ENCODE measurements around the gene KCTD11. TPM values are rescaled to one million over a fixed set of nuclear protein-coding genes. Genes with fewer than 3 reads are reported as not detected.
A peak's percentile ranks its signal among the peaks of the same experiment; 100 is the strongest.

KCTD11 gene
- total and polyA plus RNA-seq, 2 of the 13 experiments (the other 11 are each of a cell fraction or from before 2014, with no cell fraction given): 1.6 to 2.6 TPM

DNA sequence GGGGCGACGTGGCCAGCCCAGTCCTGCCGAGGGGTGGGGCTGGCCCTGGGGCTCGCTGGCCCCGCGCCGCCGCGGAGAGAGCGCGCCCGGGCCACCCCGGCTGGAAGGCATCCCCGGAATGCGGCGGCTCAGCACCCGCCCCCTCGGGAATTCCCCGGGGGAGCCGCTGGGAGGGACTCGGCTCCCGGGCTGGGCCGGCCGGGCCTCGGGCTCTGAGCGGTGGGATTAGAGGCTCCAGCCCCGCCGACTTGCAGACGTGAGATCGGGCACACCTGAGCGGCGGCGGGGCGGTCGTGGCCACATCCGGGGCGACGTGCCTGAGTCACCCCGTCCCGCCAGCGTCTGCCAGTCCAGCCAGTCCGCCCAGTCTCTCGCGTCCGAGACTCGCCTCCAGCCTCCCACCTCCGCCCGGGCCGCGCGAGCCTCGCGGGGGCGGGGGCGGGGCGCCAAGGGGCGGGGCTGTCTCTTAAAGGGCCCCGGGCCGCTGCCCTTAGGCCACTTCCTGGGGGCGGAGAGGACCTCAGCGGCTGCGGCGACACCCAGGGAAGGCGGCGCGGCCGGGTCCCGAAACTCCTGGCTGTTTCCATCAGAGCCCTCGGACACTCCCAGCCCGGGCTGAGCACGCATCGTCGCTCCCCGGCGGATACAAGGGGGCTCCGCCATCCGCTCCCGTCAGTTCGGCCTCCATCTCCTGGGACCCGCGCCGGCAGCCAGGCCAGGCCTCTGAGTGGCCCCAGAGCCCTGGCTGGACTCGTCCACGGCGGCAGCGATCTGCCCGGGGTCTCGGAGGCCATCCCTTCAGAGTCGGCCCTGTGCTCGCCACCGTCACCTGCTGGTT lies at the start of gene KCTD11 (continued):
- TF ChIP-seq, protein P1, sequence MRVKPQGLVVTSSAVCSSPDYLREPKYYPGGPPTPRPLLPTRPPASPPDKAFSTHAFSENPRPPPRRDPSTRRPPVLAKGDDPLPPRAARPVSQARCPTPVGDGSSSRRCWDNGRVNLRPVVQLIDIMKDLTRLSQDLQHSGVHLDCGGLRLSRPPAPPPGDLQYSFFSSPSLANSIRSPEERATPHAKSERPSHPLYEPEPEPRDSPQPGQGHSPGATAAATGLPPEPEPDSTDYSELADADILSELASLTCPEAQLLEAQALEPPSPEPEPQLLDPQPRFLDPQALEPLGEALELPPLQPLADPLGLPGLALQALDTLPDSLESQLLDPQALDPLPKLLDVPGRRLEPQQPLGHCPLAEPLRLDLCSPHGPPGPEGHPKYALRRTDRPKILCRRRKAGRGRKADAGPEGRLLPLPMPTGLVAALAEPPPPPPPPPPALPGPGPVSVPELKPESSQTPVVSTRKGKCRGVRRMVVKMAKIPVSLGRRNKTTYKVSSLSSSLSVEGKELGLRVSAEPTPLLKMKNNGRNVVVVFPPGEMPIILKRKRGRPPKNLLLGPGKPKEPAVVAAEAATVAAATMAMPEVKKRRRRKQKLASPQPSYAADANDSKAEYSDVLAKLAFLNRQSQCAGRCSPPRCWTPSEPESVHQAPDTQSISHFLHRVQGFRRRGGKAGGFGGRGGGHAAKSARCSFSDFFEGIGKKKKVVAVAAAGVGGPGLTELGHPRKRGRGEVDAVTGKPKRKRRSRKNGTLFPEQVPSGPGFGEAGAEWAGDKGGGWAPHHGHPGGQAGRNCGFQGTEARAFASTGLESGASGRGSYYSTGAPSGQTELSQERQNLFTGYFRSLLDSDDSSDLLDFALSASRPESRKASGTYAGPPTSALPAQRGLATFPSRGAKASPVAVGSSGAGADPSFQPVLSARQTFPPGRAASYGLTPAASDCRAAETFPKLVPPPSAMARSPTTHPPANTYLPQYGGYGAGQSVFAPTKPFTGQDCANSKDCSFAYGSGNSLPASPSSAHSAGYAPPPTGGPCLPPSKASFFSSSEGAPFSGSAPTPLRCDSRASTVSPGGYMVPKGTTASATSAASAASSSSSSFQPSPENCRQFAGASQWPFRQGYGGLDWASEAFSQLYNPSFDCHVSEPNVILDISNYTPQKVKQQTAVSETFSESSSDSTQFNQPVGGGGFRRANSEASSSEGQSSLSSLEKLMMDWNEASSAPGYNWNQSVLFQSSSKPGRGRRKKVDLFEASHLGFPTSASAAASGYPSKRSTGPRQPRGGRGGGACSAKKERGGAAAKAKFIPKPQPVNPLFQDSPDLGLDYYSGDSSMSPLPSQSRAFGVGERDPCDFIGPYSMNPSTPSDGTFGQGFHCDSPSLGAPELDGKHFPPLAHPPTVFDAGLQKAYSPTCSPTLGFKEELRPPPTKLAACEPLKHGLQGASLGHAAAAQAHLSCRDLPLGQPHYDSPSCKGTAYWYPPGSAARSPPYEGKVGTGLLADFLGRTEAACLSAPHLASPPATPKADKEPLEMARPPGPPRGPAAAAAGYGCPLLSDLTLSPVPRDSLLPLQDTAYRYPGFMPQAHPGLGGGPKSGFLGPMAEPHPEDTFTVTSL (CRISPR knock-in tag; IDR thresholded peaks at IDR 0.05; ENCODE audit: borderline replicate concordance): no peak
- TF ChIP-seq REPIN1 (CRISPR knock-in tag; IDR thresholded peaks at IDR 0.05; ENCODE audit: borderline replicate concordance, low read depth): peak; percentile 40; the same call in 1 of the 2 replicates
- peak; percentile 62; the same call in 1 of the 2 replicates for TF ChIP-seq ZNF160 (CRISPR knock-in tag; IDR thresholded peaks at IDR 0.05)
- TF ChIP-seq SMAD3 (CRISPR knock-in tag; IDR thresholded peaks at IDR 0.05): no peak
- peak; percentile 76 for TF ChIP-seq ZFY (CRISPR knock-in tag; IDR thresholded peaks at IDR 0.05)
- no peak for TF ChIP-seq GATAD2A (CRISPR knock-in tag; IDR thresholded peaks at IDR 0.05)
- TF ChIP-seq, protein P2, sequence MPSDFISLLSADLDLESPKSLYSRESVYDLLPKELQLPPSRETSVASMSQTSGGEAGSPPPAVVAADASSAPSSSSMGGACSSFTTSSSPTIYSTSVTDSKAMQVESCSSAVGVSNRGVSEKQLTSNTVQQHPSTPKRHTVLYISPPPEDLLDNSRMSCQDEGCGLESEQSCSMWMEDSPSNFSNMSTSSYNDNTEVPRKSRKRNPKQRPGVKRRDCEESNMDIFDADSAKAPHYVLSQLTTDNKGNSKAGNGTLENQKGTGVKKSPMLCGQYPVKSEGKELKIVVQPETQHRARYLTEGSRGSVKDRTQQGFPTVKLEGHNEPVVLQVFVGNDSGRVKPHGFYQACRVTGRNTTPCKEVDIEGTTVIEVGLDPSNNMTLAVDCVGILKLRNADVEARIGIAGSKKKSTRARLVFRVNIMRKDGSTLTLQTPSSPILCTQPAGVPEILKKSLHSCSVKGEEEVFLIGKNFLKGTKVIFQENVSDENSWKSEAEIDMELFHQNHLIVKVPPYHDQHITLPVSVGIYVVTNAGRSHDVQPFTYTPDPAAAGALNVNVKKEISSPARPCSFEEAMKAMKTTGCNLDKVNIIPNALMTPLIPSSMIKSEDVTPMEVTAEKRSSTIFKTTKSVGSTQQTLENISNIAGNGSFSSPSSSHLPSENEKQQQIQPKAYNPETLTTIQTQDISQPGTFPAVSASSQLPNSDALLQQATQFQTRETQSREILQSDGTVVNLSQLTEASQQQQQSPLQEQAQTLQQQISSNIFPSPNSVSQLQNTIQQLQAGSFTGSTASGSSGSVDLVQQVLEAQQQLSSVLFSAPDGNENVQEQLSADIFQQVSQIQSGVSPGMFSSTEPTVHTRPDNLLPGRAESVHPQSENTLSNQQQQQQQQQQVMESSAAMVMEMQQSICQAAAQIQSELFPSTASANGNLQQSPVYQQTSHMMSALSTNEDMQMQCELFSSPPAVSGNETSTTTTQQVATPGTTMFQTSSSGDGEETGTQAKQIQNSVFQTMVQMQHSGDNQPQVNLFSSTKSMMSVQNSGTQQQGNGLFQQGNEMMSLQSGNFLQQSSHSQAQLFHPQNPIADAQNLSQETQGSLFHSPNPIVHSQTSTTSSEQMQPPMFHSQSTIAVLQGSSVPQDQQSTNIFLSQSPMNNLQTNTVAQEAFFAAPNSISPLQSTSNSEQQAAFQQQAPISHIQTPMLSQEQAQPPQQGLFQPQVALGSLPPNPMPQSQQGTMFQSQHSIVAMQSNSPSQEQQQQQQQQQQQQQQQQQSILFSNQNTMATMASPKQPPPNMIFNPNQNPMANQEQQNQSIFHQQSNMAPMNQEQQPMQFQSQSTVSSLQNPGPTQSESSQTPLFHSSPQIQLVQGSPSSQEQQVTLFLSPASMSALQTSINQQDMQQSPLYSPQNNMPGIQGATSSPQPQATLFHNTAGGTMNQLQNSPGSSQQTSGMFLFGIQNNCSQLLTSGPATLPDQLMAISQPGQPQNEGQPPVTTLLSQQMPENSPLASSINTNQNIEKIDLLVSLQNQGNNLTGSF (CRISPR knock-in tag; IDR thresholded peaks at IDR 0.05): peak; percentile 13; the same call in 1 of the 2 replicates
- peak; percentile 11; the same call in 1 of the 2 replicates for TF ChIP-seq NR2F2 (IDR thresholded peaks at IDR 0.05; ENCODE audit: borderline replicate concordance, low read depth)
- TF ChIP-seq, protein P3, sequence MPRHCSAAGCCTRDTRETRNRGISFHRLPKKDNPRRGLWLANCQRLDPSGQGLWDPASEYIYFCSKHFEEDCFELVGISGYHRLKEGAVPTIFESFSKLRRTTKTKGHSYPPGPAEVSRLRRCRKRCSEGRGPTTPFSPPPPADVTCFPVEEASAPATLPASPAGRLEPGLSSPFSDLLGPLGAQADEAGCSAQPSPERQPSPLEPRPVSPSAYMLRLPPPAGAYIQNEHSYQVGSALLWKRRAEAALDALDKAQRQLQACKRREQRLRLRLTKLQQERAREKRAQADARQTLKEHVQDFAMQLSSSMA (CRISPR knock-in tag; IDR thresholded peaks at IDR 0.05): peak; percentile 81; the same call in 1 of the 2 replicates
- TF ChIP-seq, protein P4, sequence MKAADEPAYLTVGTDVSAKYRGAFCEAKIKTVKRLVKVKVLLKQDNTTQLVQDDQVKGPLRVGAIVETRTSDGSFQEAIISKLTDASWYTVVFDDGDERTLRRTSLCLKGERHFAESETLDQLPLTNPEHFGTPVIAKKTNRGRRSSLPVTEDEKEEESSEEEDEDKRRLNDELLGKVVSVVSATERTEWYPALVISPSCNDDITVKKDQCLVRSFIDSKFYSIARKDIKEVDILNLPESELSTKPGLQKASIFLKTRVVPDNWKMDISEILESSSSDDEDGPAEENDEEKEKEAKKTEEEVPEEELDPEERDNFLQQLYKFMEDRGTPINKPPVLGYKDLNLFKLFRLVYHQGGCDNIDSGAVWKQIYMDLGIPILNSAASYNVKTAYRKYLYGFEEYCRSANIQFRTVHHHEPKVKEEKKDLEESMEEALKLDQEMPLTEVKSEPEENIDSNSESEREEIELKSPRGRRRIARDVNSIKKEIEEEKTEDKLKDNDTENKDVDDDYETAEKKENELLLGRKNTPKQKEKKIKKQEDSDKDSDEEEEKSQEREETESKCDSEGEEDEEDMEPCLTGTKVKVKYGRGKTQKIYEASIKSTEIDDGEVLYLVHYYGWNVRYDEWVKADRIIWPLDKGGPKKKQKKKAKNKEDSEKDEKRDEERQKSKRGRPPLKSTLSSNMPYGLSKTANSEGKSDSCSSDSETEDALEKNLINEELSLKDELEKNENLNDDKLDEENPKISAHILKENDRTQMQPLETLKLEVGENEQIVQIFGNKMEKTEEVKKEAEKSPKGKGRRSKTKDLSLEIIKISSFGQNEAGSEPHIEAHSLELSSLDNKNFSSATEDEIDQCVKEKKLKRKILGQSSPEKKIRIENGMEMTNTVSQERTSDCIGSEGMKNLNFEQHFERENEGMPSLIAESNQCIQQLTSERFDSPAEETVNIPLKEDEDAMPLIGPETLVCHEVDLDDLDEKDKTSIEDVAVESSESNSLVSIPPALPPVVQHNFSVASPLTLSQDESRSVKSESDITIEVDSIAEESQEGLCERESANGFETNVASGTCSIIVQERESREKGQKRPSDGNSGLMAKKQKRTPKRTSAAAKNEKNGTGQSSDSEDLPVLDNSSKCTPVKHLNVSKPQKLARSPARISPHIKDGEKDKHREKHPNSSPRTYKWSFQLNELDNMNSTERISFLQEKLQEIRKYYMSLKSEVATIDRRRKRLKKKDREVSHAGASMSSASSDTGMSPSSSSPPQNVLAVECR (CRISPR knock-in tag; IDR thresholded peaks at IDR 0.05; ENCODE audit: borderline replicate concordance): peak; percentile 87
- TF ChIP-seq CCDC6 (CRISPR knock-in tag; IDR thresholded peaks at IDR 0.05): 0 out of 2 replicates have a peak, but pooled peaks have one; percentile 2
